ENCODE results near the gene ASF1A.

Gene ASF1A

DNA sequence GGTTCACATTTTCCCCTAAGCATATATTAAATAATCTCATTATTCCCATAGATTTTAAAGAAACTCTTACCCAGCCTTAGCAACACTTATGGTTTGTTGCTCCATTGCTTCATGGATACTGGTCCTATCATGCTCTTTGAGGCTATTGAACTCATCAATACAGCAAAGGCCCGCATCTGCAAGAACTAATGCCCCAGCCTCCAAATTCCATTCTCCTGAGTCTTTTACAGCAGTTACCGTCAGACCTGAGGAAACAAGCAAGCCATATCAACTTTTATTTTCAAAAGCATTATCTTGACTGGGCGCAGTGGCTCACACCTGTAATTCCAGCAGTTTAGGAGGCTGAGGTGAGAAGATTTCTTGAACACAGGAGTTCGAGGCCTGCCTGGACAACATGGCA, 37.7 kb upstream of the ASF1A start:
- H2AFZ ChIP-seq (ENCODE audit: low read depth, low read length, severe bottlenecking) = no peak overlapping the region

DNA sequence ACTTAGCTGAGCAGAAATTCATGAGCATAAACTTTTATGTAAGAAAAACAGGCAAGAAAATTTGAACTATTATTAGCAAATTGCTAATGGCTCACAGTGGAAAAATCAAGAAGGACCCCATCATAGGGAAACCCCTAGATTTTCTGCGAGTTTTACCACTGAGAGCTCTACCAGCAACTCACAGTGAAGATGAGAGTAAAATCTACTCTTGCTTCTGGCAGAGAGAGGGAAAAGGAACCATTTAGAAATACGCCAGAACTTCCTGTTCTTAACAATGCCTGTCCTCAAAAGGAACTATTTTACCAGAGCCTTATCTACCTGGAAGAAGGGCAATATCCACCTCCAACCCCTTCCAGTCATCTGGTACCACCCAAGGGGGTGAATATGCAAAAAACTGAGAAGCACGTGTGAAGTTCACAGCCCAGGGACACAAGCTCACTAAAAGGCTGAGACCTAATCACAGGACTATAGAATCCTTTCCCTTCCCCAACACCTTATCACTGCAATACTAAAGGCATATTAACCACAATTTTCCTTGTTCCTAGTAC, 34.4 kb upstream of the ASF1A start:
- no peak overlapping the region for H2AFZ ChIP-seq (ENCODE audit: low read depth, low read length, severe bottlenecking)
- H4K20me1 ChIP-seq (ENCODE audit: low read depth, low read length) = no peaks in the 10 kb centered on the region
- no peak overlapping the region for H3K27ac ChIP-seq (ENCODE audit: low read depth, low read length)
- H3K27me3 ChIP-seq (ENCODE audit: low read length) = no peaks in the 10 kb centered on the region
- H3K9me2 ChIP-seq (replicated peaks; ENCODE audit: insufficient read depth, low read length) = no peaks in the 10 kb centered on the region
- H3F3A ChIP-seq (ENCODE audit: insufficient read depth) = no peaks in the 10 kb centered on the region
- no peak for TF ChIP-seq EZH2phosphoT487 (conservative IDR thresholded peaks at IDR 0.05; ENCODE audit: low read length)
- TF ChIP-seq, protein P1, sequence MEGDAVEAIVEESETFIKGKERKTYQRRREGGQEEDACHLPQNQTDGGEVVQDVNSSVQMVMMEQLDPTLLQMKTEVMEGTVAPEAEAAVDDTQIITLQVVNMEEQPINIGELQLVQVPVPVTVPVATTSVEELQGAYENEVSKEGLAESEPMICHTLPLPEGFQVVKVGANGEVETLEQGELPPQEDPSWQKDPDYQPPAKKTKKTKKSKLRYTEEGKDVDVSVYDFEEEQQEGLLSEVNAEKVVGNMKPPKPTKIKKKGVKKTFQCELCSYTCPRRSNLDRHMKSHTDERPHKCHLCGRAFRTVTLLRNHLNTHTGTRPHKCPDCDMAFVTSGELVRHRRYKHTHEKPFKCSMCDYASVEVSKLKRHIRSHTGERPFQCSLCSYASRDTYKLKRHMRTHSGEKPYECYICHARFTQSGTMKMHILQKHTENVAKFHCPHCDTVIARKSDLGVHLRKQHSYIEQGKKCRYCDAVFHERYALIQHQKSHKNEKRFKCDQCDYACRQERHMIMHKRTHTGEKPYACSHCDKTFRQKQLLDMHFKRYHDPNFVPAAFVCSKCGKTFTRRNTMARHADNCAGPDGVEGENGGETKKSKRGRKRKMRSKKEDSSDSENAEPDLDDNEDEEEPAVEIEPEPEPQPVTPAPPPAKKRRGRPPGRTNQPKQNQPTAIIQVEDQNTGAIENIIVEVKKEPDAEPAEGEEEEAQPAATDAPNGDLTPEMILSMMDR (IDR thresholded peaks at IDR 0.05; ENCODE audit: insufficient read depth, low read length, poor library complexity, severe bottlenecking) = no peak
- no peak overlapping the region for H3K4me3 ChIP-seq (ENCODE audit: insufficient read depth, low read length, poor library complexity, severe bottlenecking)
- H3K9ac ChIP-seq (ENCODE audit: low read length) = no peak overlapping the region
- peaks cover 22% of the 10 kb centered on the region for H3K79me2 ChIP-seq (ENCODE audit: insufficient read depth, low read length)
- H3K4me2 ChIP-seq (ENCODE audit: low read depth, low read length, poor library complexity, severe bottlenecking) = no peak overlapping the region
- no peaks in the 10 kb centered on the region for H3K9me3 ChIP-seq (ENCODE audit: insufficient read depth, low read length)
- no peaks in the 10 kb centered on the region for H3K36me3 ChIP-seq (ENCODE audit: low read length)

More for the DNA sequence above, 37.7 kb upstream of the ASF1A start:
- H3K4me2 ChIP-seq (ENCODE audit: low read depth, low read length, poor library complexity, severe bottlenecking) = no peak overlapping the region
- no peaks in the 10 kb centered on the region for H4K20me1 ChIP-seq (ENCODE audit: low read depth, low read length)
- H3K9ac ChIP-seq (ENCODE audit: low read length) = no peak overlapping the region
- TF ChIP-seq EZH2phosphoT487 (conservative IDR thresholded peaks at IDR 0.05; ENCODE audit: low read length) = no peak
- TF ChIP-seq, protein P1 (IDR thresholded peaks at IDR 0.05; ENCODE audit: insufficient read depth, low read length, poor library complexity, severe bottlenecking) = no peak
- no peaks in the 10 kb centered on the region for H3K27me3 ChIP-seq (ENCODE audit: low read length)
- no peak overlapping the region for H3K27ac ChIP-seq (ENCODE audit: low read depth, low read length)
- no peaks in the 10 kb centered on the region for H3K36me3 ChIP-seq (ENCODE audit: low read length)
- no peaks in the 10 kb centered on the region for H3F3A ChIP-seq (ENCODE audit: insufficient read depth)
- peaks cover 13% of the 10 kb centered on the region; the same call in 1 of the 2 replicates for H3K79me2 ChIP-seq (ENCODE audit: insufficient read depth, low read length)
- H3K9me3 ChIP-seq (ENCODE audit: insufficient read depth, low read length) = no peaks in the 10 kb centered on the region
- no peak overlapping the region for H3K4me3 ChIP-seq (ENCODE audit: insufficient read depth, low read length, poor library complexity, severe bottlenecking)
- no peaks in the 10 kb centered on the region for H3K9me2 ChIP-seq (replicated peaks; ENCODE audit: insufficient read depth, low read length)

DNA sequence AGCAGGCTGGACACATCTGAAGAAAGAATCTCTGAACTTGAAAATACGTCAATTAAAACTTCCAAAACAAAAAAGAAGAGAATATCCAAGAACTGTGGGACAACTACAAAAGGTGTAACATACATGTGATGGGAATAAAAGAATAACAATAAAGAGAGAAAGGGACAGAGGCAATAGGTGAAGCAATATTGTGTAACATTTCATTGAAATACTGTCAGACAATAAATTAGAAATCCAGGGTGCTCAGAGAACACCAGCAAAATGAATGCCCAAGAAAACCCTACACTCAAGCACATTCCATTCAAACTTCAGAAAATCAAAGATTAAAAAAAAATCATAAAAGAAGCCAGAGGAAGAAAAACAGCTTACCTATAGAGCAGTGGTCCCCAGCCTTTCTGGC, 33.6 kb upstream of the ASF1A start:
- Histone ChIP-seq H3K4me2 (ENCODE audit: low read depth, low read length, poor library complexity, severe bottlenecking) (no peak overlapping the region), H3K9me3 (ENCODE audit: insufficient read depth, low read length) (no peaks in the 10 kb centered on the region), H3K9me2 (replicated peaks; ENCODE audit: insufficient read depth, low read length) (no peaks in the 10 kb centered on the region), H2AFZ (ENCODE audit: low read depth, low read length, severe bottlenecking) (no peak overlapping the region), H3K36me3 (ENCODE audit: low read length) (no peaks in the 10 kb centered on the region), H3K4me3 (ENCODE audit: insufficient read depth, low read length, poor library complexity, severe bottlenecking) (no peak overlapping the region), H3K9ac (ENCODE audit: low read length) (no peak overlapping the region), H3K27me3 (ENCODE audit: low read length) (no peaks in the 10 kb centered on the region), H4K20me1 (ENCODE audit: low read depth, low read length) (no peaks in the 10 kb centered on the region), H3K79me2 (ENCODE audit: insufficient read depth, low read length) (peaks cover 23% of the 10 kb centered on the region), H3F3A (ENCODE audit: insufficient read depth) (no peaks in the 10 kb centered on the region), H3K27ac (ENCODE audit: low read depth, low read length) (no peak overlapping the region)
- TF ChIP-seq, protein P1 (IDR thresholded peaks at IDR 0.05; ENCODE audit: insufficient read depth, low read length, poor library complexity, severe bottlenecking) = no peak
- no peak for TF ChIP-seq EZH2phosphoT487 (conservative IDR thresholded peaks at IDR 0.05; ENCODE audit: low read length)

Measured in SU-DHL-6 (cell line).